ENCODE results near the gene KLHL12.

DNA sequence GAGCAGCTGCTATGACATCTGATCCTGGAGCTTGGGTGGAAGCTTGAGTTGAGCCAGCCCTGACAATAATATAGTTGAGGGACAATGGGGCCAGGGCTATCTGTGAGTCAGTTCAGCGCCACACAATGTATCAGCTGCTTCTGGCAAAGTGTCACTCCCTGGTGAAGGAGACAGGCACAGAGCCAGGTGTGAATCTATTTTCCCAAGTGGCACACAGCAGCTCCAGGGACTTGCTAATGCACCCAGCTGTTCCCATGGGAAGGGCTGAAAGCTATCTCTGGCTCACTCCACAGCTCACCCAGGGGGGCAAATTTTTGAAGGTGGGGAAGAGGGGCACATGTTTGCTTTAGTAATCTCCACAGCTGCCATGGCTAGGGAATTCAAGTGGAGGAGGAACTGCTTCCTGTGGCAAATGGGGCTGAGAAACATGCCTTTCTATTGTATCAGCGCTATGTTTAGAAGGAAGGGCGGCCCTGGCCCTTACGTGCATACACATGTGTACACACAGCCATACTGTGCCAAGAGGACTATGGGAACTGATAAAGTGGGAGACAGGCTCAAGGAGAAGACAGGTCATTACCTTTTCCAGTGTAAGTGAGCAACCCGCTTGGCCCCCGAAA, 37.9 kb upstream of the KLHL12 start:
- TF ChIP-seq, protein P1, sequence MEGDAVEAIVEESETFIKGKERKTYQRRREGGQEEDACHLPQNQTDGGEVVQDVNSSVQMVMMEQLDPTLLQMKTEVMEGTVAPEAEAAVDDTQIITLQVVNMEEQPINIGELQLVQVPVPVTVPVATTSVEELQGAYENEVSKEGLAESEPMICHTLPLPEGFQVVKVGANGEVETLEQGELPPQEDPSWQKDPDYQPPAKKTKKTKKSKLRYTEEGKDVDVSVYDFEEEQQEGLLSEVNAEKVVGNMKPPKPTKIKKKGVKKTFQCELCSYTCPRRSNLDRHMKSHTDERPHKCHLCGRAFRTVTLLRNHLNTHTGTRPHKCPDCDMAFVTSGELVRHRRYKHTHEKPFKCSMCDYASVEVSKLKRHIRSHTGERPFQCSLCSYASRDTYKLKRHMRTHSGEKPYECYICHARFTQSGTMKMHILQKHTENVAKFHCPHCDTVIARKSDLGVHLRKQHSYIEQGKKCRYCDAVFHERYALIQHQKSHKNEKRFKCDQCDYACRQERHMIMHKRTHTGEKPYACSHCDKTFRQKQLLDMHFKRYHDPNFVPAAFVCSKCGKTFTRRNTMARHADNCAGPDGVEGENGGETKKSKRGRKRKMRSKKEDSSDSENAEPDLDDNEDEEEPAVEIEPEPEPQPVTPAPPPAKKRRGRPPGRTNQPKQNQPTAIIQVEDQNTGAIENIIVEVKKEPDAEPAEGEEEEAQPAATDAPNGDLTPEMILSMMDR (IDR thresholded peaks at IDR 0.05; ENCODE audit: insufficient read depth, low read depth, low read length), result no peak
- TF ChIP-seq EZH2 (IDR thresholded peaks at IDR 0.05; ENCODE audit: insufficient read depth, low read length), result no peak

Data from astrocyte (in vitro differentiated cells and primary cell).